Trophoblast cell (in vitro differentiated cells and primary cell): Measurements from ENCODE around the gene COLEC11.

ENCODE experiments used
- DNase-seq, 2 donors: peaks; one replicate each; pipeline ENCODE4 v3.0.0-alpha.2; 2016
- H2AFZ ChIP-seq: 2 replicates; pipeline ENCODE4 v1.6.1; 2013; ENCODE audit warnings: low read length, moderate library complexity, mild to moderate bottlenecking; ENCODE audit not compliant: insufficient read depth, poor library complexity
- H2AK5ac ChIP-seq: 2 replicates; pipeline ENCODE4 v1.6.1; 2013; ENCODE audit warnings: mild to moderate bottlenecking, low read length
- H2BK120ac ChIP-seq: 2 replicates; pipeline ENCODE4 v1.6.1; 2013; ENCODE audit warnings: low read length, mild to moderate bottlenecking, moderate library complexity; ENCODE audit not compliant: insufficient read depth, poor library complexity
- H2BK12ac ChIP-seq: 2 replicates; pipeline ENCODE4 v1.6.1; 2013; ENCODE audit warnings: mild to moderate bottlenecking, low read length, moderate library complexity
- H2BK5ac ChIP-seq: 2 replicates; pipeline ENCODE4 v1.6.1; 2013; ENCODE audit warnings: low read length, low read depth, moderate library complexity, mild to moderate bottlenecking; ENCODE audit not compliant: poor library complexity
- H3K14ac ChIP-seq: 2 replicates; pipeline ENCODE4 v1.6.1; 2013; ENCODE audit warnings: mild to moderate bottlenecking, low read length
- H3K18ac ChIP-seq: 2 replicates; pipeline ENCODE4 v1.6.1; 2013; ENCODE audit warnings: mild to moderate bottlenecking, low read length
- H3K23ac ChIP-seq: 2 replicates; pipeline ENCODE4 v1.6.1; 2013; ENCODE audit warnings: low read length
- H3K27ac ChIP-seq: 2 replicates; pipeline ENCODE4 v1.5.1; 2013; ENCODE audit warnings: low read depth, mild to moderate bottlenecking, inconsistent platforms, low read length, moderate library complexity
- H3K27me3 ChIP-seq: 2 replicates; pipeline ENCODE4 v1.6.1; 2013; ENCODE audit warnings: inconsistent platforms, mild to moderate bottlenecking, low read length, moderate library complexity; ENCODE audit not compliant: insufficient read depth
- H3K36me3 ChIP-seq, 2 experiments: 1 replicate in 1 of 2; 2 replicates in 1 of 2; pipeline ENCODE4 v1.6.1; 2013; ENCODE audit warnings: low read length in 2 of 2, mild to moderate bottlenecking in 2 of 2, moderate library complexity in 1 of 2; ENCODE audit not compliant: insufficient read depth in 2 of 2, control insufficient read depth in 1 of 2
- H3K4ac ChIP-seq: 2 replicates; pipeline ENCODE4 v1.6.1; 2013; ENCODE audit warnings: low read depth, mild to moderate bottlenecking, low read length, moderate library complexity
- H3K4me1 ChIP-seq, 2 experiments: 1 replicate in 1 of 2; 2 replicates in 1 of 2; pipeline ENCODE4 v1.6.1; 2013; ENCODE audit warnings: low read length in 2 of 2, mild to moderate bottlenecking in 2 of 2, moderate library complexity in 1 of 2; ENCODE audit not compliant: insufficient read depth in 2 of 2, control insufficient read depth in 1 of 2
- H3K4me2 ChIP-seq: 2 replicates; pipeline ENCODE4 v1.6.1; 2013; ENCODE audit warnings: inconsistent platforms, mild to moderate bottlenecking, low read length, moderate library complexity
- H3K4me3 ChIP-seq: 2 replicates; pipeline ENCODE4 v1.5.1; 2013; ENCODE audit warnings: mild to moderate bottlenecking, low read depth, low read length, inconsistent platforms
- H3K79me1 ChIP-seq: one replicate; pipeline ENCODE4 v1.6.1; 2013; ENCODE audit warnings: low read length
- H3K79me2 ChIP-seq: 2 replicates; pipeline ENCODE4 v1.6.1; 2013; ENCODE audit warnings: low read length, mild to moderate bottlenecking; ENCODE audit not compliant: control insufficient read depth, insufficient read depth, poor library complexity
- H3K9ac ChIP-seq: 2 replicates; pipeline ENCODE4 v1.6.1; 2013; ENCODE audit warnings: mild to moderate bottlenecking, low read length
- H3K9me3 ChIP-seq: 2 replicates; pipeline ENCODE4 v1.6.1; 2013; ENCODE audit warnings: low read depth, mild to moderate bottlenecking, control low read depth, inconsistent platforms, low read length; ENCODE audit not compliant: insufficient read depth
- H4K12ac ChIP-seq: 2 replicates; pipeline ENCODE4 v1.6.1; 2013; ENCODE audit warnings: low read depth, mild to moderate bottlenecking, low read length, moderate library complexity
- H4K8ac ChIP-seq: 2 replicates; pipeline ENCODE4 v1.6.1; 2013; ENCODE audit warnings: low read depth, mild to moderate bottlenecking, low read length, moderate library complexity
- H4K91ac ChIP-seq: one replicate; pipeline ENCODE4 v1.6.1; 2013; ENCODE audit warnings: low read depth, mild to moderate bottlenecking, low read length, moderate library complexity
- WGBS: extraction: QIAGEN DNeasy Blood & Tissue Kit; methylation state at CpG from one replicate; pipeline ENCODE4 v1.1.7; 2013; ENCODE audit warnings: missing lambda C conversion rate; ENCODE audit not compliant: insufficient read length, insufficient coverage; ENCODE audit errors: extremely low coverage; 5-methylcytosine and 5-hydroxymethylcytosine counted together

COLEC11 gene

GRCh38 chr2:3662239-3662638 lies 67.3 kb downstream of the COLEC11 start:
- peak; percentile 32 to 56 for DNase-seq
- no CpG with 5 or more reads among the region's 6 CpGs for WGBS
- Histone ChIP-seq H3K36me3 (no peaks in the 10 kb centered on the region), H3K79me1 (no peaks in the 10 kb centered on the region), H2AFZ (no peak overlapping the region), H3K27ac (no peak overlapping the region), H3K4me2 (no peak overlapping the region), H3K14ac (no peak overlapping the region), H2AK5ac (no peak overlapping the region), H3K23ac (no peak overlapping the region), H4K8ac (no peak overlapping the region), H3K27me3 (no peaks in the 10 kb centered on the region), H3K79me2 (no peaks in the 10 kb centered on the region), H2BK5ac (no peak overlapping the region), H3K4me3 (no peak overlapping the region), H3K4ac (no peak overlapping the region), H3K9ac (no peak overlapping the region), H3K4me1 (no peaks in the 10 kb centered on the region), H2BK120ac (no peak overlapping the region), H3K9me3 (peaks cover 2% of the 10 kb centered on the region), H4K12ac (no peak overlapping the region), H4K91ac (no peak overlapping the region), H2BK12ac (no peak overlapping the region), H3K18ac (no peak overlapping the region)

- H3K79me2 ChIP-seq: no peaks in the 10 kb centered on the region
- H4K12ac ChIP-seq: no peak overlapping the region
- no peak overlapping the region for H3K4ac ChIP-seq
- H3K27me3 ChIP-seq: no peaks in the 10 kb centered on the region
- H2BK120ac ChIP-seq: no peak overlapping the region
- H3K4me2 ChIP-seq: no peak overlapping the region
- WGBS: no CpG with 5 or more reads among the region's 3 CpGs
- H3K4me3 ChIP-seq: no peak overlapping the region
- no peak overlapping the region for H3K9ac ChIP-seq
- H3K4me1 ChIP-seq: no peaks in the 10 kb centered on the region
- no peak overlapping the region for H2AK5ac ChIP-seq
- no peak overlapping the region for H3K23ac ChIP-seq
- no peak overlapping the region for H3K18ac ChIP-seq
- H3K79me1 ChIP-seq: no peaks in the 10 kb centered on the region
- H3K27ac ChIP-seq: no peak overlapping the region
- H4K91ac ChIP-seq: no peak overlapping the region
- H3K9me3 ChIP-seq: peaks cover 2% of the 10 kb centered on the region
- no peak for DNase-seq
- no peak overlapping the region for H4K8ac ChIP-seq
- no peak overlapping the region for H2BK5ac ChIP-seq
- no peak overlapping the region for H2AFZ ChIP-seq
- H3K14ac ChIP-seq: no peak overlapping the region
- no peak overlapping the region for H2BK12ac ChIP-seq
- H3K36me3 ChIP-seq: no peaks in the 10 kb centered on the region
These were observed 69.2 kb downstream of the COLEC11 start for GRCh38 chr2:3664118-3664517.

- Histone ChIP-seq H4K8ac (no peak overlapping the region), H3K27ac (no peak overlapping the region), H4K91ac (no peak overlapping the region), H2AK5ac (no peak overlapping the region), H3K79me1 (no peaks in the 10 kb centered on the region), H3K23ac (no peak overlapping the region), H2BK5ac (no peak overlapping the region), H3K4me1 (no peaks in the 10 kb centered on the region), H2AFZ (no peak overlapping the region), H3K4me2 (no peak overlapping the region), H3K18ac (no peak overlapping the region), H2BK12ac (no peak overlapping the region), H3K4ac (no peak overlapping the region), H3K4me3 (no peak overlapping the region), H2BK120ac (no peak overlapping the region), H3K14ac (no peak overlapping the region), H3K36me3 (no peaks in the 10 kb centered on the region), H3K27me3 (no peaks in the 10 kb centered on the region), H4K12ac (no peak overlapping the region), H3K79me2 (no peaks in the 10 kb centered on the region), H3K9me3 (peaks cover 5% of the 10 kb centered on the region), H3K9ac (no peak overlapping the region)
- no peak for DNase-seq
- no CpG with 5 or more reads among the region's 8 CpGs for WGBS
These were observed 70.0 kb downstream of the COLEC11 start for GRCh38 chr2:3664925-3665324.

- WGBS: no CpG with 5 or more reads among the region's 16 CpGs
- no peak overlapping the region for H3K23ac ChIP-seq
These were observed 71.1 kb downstream of the COLEC11 start for GRCh38 chr2:3665886-3666612.

More at GRCh38 chr2:3665886-3666612, 71.1 kb downstream of the COLEC11 start:
- Histone ChIP-seq H3K4me2 (no peak overlapping the region), H4K12ac (no peak overlapping the region), H3K79me2 (no peaks in the 10 kb centered on the region), H3K4me1 (no peaks in the 10 kb centered on the region), H2AFZ (no peak overlapping the region), H2BK12ac (no peak overlapping the region), H3K4me3 (no peak overlapping the region), H4K91ac (no peak overlapping the region), H2BK5ac (no peak overlapping the region), H4K8ac (no peak overlapping the region), H3K9me3 (peaks cover 5% of the 10 kb centered on the region), H3K27me3 (no peaks in the 10 kb centered on the region), H3K79me1 (no peaks in the 10 kb centered on the region), H3K9ac (no peak overlapping the region), H3K27ac (no peak overlapping the region), H3K14ac (no peak overlapping the region), H3K4ac (no peak overlapping the region), H2BK120ac (no peak overlapping the region), H3K18ac (no peak overlapping the region), H2AK5ac (no peak overlapping the region), H3K36me3 (no peaks in the 10 kb centered on the region)
- DNase-seq: no peak
